GM21423 (cell line): Measurements from ENCODE around the gene ZC3H8.
"Not testable (repeated sequence)": the region's sequence is repeated elsewhere in the genome, so short reads cannot be mapped to it uniquely, and the experiment has no call there.

Experiments used
- ATAC-seq: cut with Tn5 transposase; IDR thresholded peaks from one replicate; pipeline ENCODE4 v1.9.1; 2021; ENCODE audit warnings: mild to moderate bottlenecking, moderate library complexity; ENCODE audit not compliant: unreplicated experiment

The ZC3H8 gene

DNA sequence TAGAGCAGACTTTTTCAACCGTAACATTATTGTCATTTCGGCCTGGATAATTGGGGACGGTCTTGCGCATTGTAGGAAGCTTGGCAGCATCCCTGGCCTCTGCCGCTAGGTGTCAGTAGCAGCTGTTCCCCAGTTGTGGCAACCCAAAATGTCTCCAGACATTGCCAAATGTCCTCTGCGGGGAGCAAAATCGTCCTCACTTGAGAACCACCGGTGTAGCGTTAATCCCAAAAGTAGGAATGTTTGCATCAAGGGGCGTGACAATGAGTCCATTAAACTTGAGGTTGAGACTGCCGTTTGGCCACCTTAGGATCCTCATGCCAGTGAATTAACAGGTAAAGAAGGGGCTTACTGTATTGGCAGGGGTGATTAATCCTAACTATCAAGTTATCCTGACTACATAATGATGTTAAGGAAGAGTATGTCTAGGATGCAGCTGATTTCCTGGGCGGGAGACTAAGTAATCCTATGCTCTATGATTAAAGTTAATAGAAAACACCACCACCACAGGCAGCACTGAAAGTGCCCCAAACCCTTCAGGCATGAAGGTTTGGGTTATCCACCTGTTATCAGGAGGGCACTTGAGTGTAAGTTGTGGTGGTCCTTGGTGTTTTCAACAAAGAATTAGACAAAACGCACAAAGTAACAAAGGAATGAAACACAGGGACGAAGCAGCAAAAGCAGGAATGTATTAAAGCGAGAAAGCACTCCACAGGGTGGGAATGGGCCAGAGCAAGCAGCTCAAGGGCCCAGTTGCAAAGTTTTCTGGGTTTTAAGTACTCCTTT is 4.9 kb upstream of the ZC3H8 start:
- ATAC-seq: no peak

DNA sequence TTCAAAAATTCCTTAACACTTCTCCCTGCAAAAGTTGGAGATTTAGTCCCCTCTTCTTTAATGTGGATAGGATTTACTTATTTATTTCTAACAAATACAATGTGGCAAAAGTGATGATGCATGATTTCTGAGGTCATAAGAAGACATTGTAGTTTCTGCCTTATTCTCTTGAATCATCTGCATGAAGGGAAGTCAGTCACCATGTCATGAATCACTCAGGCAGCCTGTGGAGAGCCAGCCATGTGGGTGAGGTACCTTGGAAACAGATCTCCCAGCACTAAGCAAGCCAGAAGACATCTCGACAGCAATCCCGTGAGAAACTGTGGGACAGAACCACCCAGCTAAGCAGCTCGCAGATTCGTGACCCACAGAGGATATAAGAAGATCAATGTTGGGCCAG is 2.7 kb upstream of the ZC3H8 start:
- no peak for ATAC-seq

DNA sequence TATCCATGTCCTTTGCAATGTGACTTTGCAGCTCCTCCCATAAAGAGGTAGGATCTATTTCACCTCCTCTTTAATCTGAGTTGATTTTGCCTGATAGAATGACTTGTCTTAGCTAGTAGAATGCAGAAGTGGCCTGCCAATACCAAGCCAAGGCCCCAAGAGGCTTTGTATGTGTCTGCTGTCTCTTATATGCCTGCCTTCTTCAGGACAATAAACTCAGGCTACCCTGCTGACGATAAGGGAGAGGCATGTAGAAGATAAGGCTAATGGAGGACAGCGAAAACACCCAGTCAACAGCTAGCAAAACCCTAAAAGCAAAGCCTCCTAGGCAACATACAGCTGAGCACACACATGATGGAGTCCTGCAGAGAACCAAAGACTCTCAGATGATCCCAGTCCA is 1.8 kb upstream of the ZC3H8 start:
- no peak for ATAC-seq

DNA sequence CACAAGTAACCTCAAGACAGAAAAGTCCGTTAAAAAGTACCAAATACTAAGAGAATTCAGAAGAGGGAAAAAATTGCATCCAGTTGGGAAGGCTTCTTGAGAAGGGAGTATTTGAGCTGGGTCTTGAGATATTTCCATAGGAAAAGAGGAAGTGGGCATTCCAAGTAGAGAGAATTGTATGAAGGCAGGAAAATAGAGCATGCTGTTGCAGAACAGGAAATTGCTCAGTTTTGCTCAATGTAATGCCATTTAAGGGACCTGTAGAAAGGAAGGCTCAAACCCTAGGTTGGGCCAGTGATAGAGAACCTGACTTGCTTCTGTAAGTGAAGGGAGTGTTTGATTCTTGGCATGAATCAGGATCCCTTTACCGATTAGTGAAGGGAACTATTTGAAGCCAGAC is 1.0 kb upstream of the ZC3H8 start:
- ATAC-seq: no peak

DNA sequence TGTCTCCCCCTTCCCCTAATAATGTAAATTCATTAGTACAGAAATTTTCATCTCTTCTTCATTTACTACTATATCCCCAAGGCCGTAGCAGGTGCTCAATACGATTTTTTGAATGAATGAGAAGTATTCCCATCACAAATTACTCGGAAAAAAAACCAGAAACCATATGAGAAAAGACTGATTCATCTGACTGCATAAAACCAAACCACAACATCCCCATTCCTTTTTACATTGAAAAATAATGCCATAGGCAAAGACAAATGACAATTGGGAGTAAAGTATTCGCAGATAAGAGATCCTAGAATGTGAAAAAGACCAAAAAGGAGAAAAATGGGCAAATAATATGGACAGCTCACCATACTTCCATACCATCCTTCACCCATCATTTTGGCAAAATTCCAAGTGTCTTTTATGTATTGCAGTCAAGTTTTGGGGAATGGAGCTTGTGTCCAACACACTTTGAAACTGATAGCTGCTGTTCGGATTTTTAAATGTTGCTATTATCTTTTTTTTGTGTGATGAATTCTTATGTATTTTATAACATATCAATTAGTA is 1.5 kb downstream of the ZC3H8 start:
- no peak for ATAC-seq

DNA sequence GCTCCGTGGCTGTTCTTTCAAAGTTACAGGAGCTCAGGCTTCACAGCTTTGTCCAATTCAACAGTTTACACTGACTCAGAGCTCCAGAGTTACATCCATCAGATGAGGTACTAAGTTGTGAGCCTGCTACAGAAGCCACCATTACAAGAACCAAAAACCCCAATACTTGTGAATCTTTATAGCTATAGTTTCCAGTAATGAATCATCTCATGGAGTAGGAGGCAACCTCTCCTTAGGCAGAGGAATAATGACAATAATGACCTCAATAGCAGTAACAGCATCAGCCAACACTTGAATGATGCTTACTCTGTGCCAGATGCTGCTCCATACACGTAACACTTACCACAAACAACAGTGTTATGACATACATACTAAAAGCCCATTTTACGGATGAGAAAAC is 3.6 kb downstream of the ZC3H8 start:
- no peak for ATAC-seq

DNA sequence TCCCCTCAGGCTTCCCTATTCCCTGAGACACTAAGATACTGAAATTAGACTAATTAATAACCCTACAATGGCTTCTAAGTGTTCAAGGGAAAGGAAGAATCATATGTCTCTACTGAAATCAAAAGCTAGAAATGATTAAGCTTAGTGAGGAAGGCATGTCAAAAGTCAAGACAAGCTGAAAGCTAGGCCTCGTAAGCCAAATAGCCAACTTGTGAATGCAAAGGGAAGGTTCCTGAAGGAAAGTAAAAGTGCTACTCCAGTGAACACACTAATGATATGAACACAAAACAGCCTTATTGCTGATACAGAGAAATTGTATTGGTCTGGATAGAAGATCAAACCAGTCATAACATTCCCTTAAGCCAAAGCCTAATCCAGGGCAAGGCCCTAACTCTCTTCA is 10.0 kb downstream of the ZC3H8 start:
- no peak for ATAC-seq

DNA sequence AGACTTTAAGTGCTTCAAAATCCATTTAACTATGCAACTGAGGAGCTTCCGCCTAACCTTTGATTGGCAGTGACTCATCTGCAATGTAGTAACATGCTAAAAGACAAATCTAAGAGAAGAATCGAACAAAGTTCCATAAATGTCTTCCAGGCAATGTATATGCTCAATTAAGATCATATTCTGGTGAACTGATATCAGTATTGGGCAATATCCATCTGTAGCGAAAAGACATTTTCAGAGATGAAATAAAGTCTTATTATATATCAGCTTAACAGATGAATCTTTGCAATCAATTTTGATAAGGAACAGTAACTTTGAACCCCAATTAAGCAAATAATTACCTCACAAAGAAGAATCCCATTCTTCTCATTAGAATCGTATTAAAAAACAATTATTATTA is 11.6 kb downstream of the ZC3H8 start:
- ATAC-seq: no peak

DNA sequence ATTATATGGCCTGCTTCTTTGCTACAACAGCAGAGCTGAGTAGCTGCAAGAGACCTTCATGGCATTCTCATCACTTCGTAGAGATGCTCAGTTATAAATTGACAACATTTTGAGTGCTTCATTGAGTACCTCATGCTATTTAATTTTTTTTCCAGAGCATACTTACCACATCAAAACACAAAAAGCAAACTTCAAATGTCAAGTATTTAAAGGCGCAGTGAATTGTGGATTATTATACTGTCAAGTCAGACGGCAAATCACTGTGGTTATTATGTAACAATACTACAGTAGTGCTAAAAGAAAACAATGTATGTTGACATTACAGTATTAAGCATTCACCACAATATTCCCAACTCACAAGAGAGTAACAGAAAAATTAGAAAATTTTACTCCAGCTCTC is 12.5 kb downstream of the ZC3H8 start:
- no peak for ATAC-seq

DNA sequence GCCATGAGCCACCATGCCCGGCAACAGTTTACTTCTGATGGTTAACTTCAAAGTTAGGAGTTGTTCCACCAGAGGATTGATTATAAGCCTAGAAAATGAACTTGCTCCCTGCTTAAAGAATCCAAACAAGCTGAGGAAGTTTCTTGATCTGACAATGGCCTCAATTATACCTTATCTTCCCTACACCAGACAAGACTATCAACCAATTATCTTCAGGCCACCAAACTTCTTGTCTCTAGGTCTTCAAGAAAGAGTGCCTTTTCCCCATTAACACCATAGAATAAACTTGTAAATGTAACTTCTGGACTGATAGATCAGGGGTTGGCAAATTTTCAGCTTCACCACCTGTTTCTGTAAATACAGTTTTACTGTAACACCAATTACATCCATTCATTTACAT is 15.0 kb downstream of the ZC3H8 start:
- ATAC-seq: no peak

DNA sequence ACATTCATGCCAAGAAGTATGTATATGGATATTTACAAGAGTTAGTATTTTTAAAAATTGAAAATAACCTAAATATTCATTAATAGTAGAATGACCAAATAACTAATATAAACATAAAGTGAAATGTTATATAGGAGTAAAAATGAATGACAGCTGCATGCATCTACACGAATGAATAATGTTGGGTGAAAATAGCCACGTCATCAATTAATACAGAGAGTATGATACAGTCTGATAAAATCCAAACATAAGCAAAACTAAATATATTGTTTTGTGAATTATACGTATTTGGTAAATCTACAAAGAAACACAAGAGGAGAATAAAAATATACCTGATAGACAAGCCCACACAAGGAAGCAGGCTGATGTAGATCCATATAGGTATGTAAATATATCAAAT is 24.5 kb downstream of the ZC3H8 start:
- ATAC-seq: no peak

DNA sequence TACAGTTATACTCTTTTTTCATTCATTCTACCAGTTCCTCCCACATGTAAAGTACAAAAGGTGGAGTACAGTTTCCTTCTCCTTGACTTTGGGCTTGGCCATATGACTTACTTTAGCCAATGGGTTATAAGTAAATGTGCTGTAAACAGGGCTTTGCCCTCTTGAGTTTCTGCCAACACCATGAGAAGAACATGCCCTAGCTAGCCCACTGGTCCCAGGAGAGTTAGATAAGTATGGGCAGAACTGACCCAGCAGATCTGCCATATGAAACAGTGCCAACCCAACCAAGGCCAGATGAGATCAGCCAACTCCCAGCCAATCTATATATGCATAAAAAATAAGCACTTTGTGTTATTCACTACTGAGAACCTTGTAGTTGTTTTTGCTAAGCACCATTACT is 25.5 kb downstream of the ZC3H8 start:
- no peak for ATAC-seq

DNA sequence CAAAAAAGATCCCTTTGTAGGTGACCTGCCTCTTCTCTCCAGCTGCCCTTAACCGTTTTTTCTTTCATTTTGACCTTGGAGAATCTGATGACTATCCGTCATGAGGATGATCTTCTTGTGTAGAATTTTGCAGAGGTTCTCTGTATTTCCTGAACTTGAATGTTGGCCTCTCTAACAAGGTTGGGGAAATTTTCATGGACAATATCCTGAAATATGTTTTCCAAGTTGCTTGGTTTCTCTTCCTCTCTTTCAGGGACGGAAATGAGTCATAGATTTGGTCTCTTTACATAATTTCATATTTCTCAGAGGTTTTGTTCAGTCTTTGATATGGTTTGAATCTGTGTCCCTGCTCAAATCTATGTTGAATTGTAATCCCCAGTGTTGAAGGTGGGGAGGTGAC is 34.0 kb downstream of the ZC3H8 start:
- no peak for ATAC-seq

DNA sequence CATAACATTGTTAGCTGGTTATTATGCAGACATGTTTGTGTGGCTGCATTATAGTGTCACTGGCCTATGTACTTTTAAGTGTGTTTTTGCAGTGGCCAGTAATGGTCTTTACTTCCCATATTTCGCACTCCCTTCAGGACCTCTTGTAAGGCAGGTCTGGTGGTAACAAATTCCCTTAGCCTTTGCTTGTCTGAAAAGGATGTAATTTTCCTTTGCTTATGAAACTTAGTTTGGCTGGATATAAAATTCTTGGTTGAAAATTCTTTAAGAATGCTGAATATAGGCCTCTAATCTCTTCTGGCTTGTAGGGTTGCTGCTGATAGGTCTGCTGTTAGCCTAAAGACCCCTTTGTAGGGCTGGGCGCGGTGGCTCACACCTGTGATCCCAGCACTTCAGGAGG is 34.7 kb downstream of the ZC3H8 start:
- no peak for ATAC-seq

DNA sequence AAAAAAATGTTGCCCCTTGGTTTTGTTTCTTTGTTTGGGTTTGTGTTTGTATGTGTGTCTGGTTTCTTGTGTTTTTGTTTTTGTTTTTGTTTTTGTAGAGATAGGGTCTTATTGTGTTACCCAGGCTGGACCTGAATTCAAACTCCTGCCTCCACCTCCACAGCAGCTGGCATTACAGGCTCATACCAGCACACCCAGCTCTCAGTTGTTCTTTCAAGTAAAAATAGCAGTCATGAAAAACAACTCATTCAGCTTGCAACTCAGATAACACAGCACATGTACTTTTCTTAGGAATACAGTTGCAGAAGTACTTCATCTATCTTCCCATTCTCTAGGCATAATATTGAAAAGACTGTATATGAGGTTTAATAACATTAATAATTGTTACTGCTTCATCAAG is 37.0 kb downstream of the ZC3H8 start:
- ATAC-seq: no peak

DNA sequence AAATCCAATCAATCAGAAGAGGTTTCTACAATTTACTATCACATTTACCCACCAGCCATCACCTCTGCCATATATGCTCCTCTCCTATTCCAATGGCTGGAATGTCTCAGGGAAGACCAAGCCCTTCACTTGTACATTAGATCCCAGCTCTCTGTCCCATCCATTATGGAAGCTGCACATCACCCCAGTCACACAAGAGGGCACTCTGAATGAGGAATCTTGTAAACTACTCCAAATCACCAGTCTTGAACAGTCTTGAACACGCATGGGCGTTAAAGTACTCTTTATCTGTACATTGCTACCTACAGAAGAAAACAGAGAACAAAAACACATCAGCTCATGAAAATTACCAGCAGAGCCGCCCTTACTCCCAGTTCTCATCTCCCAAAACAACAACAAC is 38.7 kb downstream of the ZC3H8 start:
- ATAC-seq: no peak

DNA sequence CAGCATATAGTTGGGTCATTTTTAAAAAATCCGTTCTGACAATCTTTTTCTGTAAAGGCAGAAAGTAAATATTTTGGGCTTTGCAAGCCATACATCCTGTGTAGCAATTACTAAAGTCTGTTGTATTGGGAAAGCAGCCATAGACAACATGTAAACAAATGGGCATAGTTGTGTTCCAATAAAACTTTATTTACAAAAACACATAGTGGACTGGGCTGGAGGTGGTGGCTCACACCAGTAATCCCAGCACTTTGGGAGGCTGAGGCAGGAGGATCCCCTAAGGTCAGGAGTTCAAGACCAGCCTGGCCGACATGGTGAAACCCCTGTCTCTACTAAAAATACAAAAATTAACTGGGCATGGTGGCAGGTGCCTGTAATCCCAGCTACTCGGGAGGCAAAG is 46.9 kb downstream of the ZC3H8 start:
- not testable (repeated sequence) for ATAC-seq

DNA sequence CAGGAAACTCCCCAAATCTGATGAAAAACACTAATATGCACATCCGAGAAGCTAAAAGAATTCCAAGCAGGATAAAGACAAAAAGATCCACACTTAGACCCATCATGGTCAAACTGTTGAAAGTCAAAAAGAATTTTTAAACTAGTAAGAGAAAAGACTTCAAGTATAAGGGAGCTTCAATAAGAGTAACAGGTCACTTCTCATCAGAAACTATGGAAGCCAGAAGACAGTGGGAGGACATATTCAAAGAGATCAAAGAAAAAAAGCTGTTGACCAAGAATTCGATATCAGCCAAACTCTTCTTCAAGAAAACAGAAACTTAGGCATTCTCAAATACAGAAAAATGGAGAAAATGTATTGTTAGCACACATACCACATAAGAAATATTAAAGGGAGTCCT is 50.4 kb downstream of the ZC3H8 start:
- ATAC-seq: no peak

DNA sequence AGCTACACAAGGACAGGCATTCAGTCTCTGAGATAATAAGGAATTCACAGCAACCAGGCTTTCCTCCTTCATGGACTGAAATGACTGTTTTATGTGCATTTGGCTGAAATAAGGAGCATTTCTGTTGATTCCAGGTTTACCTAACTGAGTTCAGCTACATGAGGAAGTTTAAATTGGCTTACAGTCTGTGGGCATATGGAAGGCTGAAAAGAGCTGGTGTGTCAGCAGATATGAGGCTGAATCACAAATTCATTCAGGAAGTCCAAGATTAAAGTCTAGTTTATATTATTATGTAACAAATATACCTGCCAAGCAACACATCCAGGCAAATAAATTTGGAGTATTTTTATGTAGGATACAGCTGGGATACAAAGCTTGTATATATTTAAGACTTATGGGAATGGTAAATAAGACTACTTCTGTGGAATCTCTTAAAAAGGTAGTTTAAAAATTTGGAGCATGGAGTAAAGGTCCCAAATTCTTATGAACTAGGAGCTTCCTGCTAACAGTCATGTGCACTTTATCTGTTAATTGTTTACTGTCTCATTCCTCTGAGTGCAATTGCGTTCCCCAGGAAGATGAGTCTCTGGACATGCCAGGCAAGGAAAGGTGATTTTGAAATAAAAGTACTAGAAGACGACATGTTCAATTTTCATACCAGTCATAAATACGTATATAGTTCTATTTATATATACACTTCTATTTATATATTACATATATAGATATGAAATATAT is 53.0 kb downstream of the ZC3H8 start:
- ATAC-seq: no peak

DNA sequence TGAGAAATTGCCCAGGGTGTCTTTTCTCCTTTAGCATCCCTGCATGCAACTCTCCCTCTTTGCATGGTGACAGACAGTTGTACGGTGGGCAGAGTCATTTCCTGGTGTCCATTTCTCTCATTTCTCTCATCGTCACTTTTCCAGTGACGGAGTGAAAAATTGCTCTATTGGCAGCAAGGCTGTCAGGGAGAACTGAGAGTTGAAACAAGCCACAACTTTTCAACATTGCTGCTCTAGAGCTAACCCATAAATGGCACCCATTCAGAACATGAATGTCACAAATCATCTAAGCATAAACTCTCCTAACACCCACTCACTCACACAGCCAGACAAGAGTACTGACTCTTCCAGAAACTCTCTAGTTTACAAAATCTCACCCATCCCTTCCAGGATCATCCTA is 55.7 kb downstream of the ZC3H8 start:
- no peak for ATAC-seq

DNA sequence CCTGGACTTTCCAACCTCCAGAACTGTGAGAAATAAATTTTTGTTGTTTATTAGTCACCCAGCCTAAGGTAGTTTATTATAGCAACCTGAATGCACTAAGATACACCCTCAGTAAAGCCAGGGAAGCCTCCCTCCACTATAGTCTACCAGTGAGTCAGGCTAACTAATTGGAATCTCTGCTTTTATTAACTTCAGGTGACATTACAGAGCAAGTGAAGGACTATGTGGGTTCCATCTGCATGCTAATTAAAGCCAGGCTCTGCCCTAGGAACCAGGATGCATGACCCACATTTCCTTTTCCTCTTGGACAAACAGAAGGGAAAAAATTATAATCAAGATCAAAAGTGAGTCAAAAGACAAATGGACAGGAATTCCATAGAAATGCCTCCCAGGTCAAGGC is 56.1 kb downstream of the ZC3H8 start:
- ATAC-seq: no peak

DNA sequence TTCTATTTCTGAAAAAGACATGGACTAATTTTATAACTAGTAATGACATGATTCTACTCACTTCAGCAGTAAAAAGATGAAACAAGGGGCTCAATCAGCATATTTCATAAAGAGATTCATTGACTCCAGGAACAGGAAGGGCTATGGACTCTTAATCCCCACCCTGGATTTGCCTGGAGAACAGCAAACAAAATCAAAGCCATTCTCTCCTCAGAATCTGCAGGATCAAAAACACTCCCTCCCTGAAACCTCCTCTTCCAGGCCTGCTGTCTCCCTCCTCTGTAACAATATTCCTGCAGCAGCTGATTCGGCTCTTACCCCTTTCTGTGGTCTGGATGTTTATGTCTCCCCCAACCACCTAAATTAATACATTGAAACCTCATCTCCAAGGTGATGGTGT is 57.0 kb downstream of the ZC3H8 start:
- ATAC-seq: no peak
